ENCODE measurements around the gene PER1. TPM values are rescaled to one million over a fixed set of nuclear protein-coding genes. Genes with fewer than 3 reads are reported as not detected.
A peak's percentile ranks its signal among the peaks of the same experiment; 100 is the strongest.

The PER1 gene
- total RNA-seq, 5 donors from 2014 or later (not counting 1 experiment from before 2014, with no cell fraction given) = 62.6 to 1,675 (median 82.4) TPM

DNA sequence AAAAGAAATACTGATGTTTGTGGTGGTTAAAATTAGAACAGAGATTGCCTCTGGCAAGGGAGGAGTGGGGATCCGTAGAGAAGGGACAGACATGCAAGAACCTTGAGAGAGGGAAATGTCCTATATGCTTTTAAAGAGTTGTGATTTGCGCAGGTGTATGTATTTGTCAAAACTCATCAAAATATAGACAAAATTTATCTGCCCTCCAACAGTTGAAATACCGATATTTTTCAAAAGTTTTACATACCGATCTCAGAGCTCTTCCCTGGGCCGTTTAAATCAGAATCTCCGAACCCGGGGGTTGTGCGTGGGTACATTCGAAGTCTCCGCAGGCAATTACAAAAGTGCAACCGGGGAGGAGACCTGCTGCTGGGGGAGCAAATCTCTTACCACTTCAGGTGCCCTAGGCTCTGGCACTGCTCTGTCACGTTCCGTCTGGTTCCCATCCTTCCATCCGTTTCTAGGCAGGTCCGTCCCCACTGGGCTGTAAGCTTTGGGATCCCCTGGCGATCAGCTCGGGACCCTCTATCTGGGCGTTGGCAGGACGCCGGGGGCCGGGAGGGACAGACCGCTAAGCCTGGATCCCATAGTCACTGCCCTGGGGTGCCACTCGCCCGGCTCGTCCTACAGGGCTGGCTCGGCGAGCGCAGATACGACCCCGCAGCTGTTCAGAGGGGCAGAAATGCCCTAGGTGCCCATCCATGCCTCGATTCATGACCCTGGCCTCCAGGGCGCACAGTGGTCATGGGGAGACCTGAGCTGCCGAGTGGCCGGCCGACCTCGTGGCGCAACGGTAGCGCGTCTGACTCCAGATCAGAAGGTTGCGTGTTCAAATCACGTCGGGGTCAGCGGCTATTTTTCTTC lies 33.6 kb upstream of the PER1 start:
- ChIA-PET CTCF (interaction anchor here (0.6 to 3.8 kb wide), 5 partner anchors 27 to 66 kb away, joined by 3 to 23 read pairs (median 4); partner anchors contain the start of gene ALOXE3 (in 1 of the 2)), POLR2A (interaction anchor here (0.6 to 2.1 kb wide), 5 partner anchors 12 to 66 kb away, joined by 3 to 15 read pairs (median 3); partner anchors contain the start of gene CTC1 (in 1 of the 2))
- ATAC-seq (replicated peaks in 1 of 4) = peak; percentile 7 to 16 (median 12)
- no peaks in the 10 kb centered on the region for H3K27me3 Mint-ChIP-seq
- H3K4me1 Mint-ChIP-seq = peaks cover 7 to 22% (median 15%) of the 10 kb centered on the region in 3 donors
- H3K4me3 Mint-ChIP-seq = no peak overlapping the region
- Histone ChIP-seq H3K27ac (ENCODE audit: low read length) (peak overlapping the region; percentile 77), H3K27me3 (replicated peaks in 1 of 2; ENCODE audit: control insufficient read depth in 2 of 2, extremely low read depth in 1 of 2, insufficient read depth in 2 of 2, low read length in 1 of 2) (no peaks in the 10 kb centered on the region), H3K4me3 (ENCODE audit: control insufficient read depth in 1 of 2, extremely low read depth in 1 of 2, low read length in 1 of 2) (peak overlapping the region; percentile 74 to 94), H3K4me1 (ENCODE audit: control insufficient read depth in 1 of 2, extremely low read depth in 1 of 2, insufficient read depth in 2 of 2, low read length in 2 of 2) (peaks cover 19 to 48% of the 10 kb centered on the region in 2 experiments), H3K36me3 (ENCODE audit: control insufficient read depth in 2 of 2, extremely low read depth in 1 of 2, insufficient read depth in 1 of 2, low read length in 1 of 2) (no peaks in the 10 kb centered on the region), H3K9me3 (no peaks in the 10 kb centered on the region)
- H3K36me3 Mint-ChIP-seq = no peaks in the 10 kb centered on the region
- H3K27ac Mint-ChIP-seq = no peak overlapping the region
- under 1% methylated on average over 30 of the region's 44 CpGs for WGBS (ENCODE audit: insufficient coverage)
- no peaks in the 10 kb centered on the region for H3K9me3 Mint-ChIP-seq
- peak; percentile 68 to 96 (median 87) for DNase-seq

GRCh38 chr17:8176998-8177731 lies 25.0 kb upstream of the PER1 start:
- no peaks in the 10 kb centered on the region for H3K27me3 Mint-ChIP-seq
- H3K27ac Mint-ChIP-seq = peak overlapping the region; percentile 93 to 94
- H3K4me3 Mint-ChIP-seq = peak overlapping the region; percentile 86 to 90 (median 89)
- ChIA-PET CTCF (interaction anchor here in 1 of 2 donors (0.7 kb wide), 1 partner anchor 67 kb away, joined by 3 read pairs; no protein-coding TSS in a partner anchor), POLR2A (interaction anchor here (0.6 to 1.0 kb wide), 2 partner anchors 10 to 39 kb away, joined by 3 read pairs; no protein-coding TSS in a partner anchor)
- Histone ChIP-seq H3K4me1 (ENCODE audit: control insufficient read depth in 1 of 2, extremely low read depth in 1 of 2, insufficient read depth in 2 of 2, low read length in 2 of 2) (peaks cover 22 to 43% of the 10 kb centered on the region in 2 experiments), H3K36me3 (ENCODE audit: control insufficient read depth in 2 of 2, extremely low read depth in 1 of 2, insufficient read depth in 1 of 2, low read length in 1 of 2) (no peaks in the 10 kb centered on the region), H3K9me3 (no peaks in the 10 kb centered on the region), H3K27me3 (replicated peaks in 1 of 2; ENCODE audit: control insufficient read depth in 2 of 2, extremely low read depth in 1 of 2, insufficient read depth in 2 of 2, low read length in 1 of 2) (no peaks in the 10 kb centered on the region), H3K4me3 (ENCODE audit: control insufficient read depth in 1 of 2, extremely low read depth in 1 of 2, low read length in 1 of 2) (no peak overlapping the region), H3K27ac (ENCODE audit: low read length) (peak overlapping the region; percentile 69)
- H3K9me3 Mint-ChIP-seq = no peaks in the 10 kb centered on the region
- DNase-seq (no peak), ATAC-seq (replicated peaks in 1 of 4) (no peak)
- no peaks in the 10 kb centered on the region for H3K36me3 Mint-ChIP-seq
- 91% methylated on average over 14 of the region's 19 CpGs for WGBS (ENCODE audit: insufficient coverage)
- peaks cover 46 to 51% (median 49%) of the 10 kb centered on the region in 3 donors for H3K4me1 Mint-ChIP-seq

DNA sequence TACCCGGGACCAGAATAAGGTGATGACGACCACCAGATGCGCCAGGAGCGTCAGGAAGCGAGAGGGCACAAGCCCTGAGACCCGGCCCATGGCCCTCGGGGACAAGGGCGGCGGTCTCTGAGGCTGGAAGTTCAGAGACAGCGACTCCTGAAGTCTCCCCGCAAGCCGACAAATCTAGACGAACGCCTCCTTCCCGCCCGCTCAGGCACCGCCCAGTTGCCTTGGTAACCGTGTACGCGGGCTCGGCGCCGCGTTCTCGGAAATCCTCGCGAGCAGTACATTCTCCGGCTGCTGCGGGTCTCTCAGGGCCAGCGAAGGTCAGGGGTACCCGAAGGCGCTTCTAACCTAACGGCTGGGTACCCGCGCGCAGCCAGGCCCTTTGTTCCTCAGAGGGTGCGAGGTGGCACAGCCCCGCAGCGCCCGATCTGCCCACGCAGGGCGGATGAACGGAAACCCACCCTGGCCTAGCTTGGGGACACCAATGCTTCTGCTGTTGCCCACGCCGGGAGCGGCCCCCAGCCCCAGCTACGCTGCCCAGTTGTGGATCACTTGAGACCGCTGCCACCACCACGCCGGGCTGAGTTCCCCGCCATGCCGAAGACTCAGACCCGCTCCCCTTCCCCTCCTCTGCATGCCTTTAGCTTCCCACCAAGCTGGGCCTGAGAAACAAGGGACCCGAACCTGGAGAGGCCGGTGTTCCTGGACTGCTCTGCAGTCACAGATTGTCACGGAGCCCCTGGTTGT lies 24.2 kb upstream of the PER1 start, which contains the start of gene TMEM107:
TMEM107 (minus strand) TSS at position 184 of the 744 bp plus-strand sequence; CDS start at position 90, 94 bp downstream.
- DNase-seq = peak; percentile 72 to 93 (median 83)
- no peaks in the 10 kb centered on the region for H3K9me3 ChIP-seq
- CTCF ChIA-PET = interaction anchor here in 1 of 2 donors (0.6 to 0.7 kb wide), 2 partner anchors 39 to 66 kb away, joined by 3 read pairs; no protein-coding TSS in a partner anchor
- H3K4me3 ChIP-seq (ENCODE audit: control insufficient read depth in 1 of 2, extremely low read depth in 1 of 2, low read length in 1 of 2) = peak within 1 kb of the TSS; percentile 64 to 75
- POLR2A ChIA-PET = interaction anchor here (0.6 to 1.0 kb wide), 2 partner anchors 9 to 38 kb away, joined by 3 read pairs; no protein-coding TSS in a partner anchor
- peaks cover 22 to 49% of the 10 kb centered on the region in 2 experiments for H3K4me1 ChIP-seq (ENCODE audit: control insufficient read depth in 1 of 2, extremely low read depth in 1 of 2, insufficient read depth in 2 of 2, low read length in 2 of 2)
- Mint-ChIP-seq H3K4me1 (peaks cover 43 to 54% (median 53%) of the 10 kb centered on the region in 3 donors), H3K36me3 (no peaks in the 10 kb centered on the region), H3K4me3 (peak within 1 kb of the TSS; percentile 86 to 90 (median 89)), H3K9me3 (no peaks in the 10 kb centered on the region), H3K27me3 (no peaks in the 10 kb centered on the region), H3K27ac (peak within 1 kb of the TSS; percentile 93 to 94)
- peak within 1 kb of the TSS; percentile 69 for H3K27ac ChIP-seq (ENCODE audit: low read length)
- WGBS (ENCODE audit: insufficient coverage) = 3% methylated on average over 53 of the region's 56 CpGs
- no peaks in the 10 kb centered on the region for H3K27me3 ChIP-seq (replicated peaks in 1 of 2; ENCODE audit: control insufficient read depth in 2 of 2, extremely low read depth in 1 of 2, insufficient read depth in 2 of 2, low read length in 1 of 2)
- peak; percentile 57 to 74 (median 74) for ATAC-seq (replicated peaks in 1 of 4)
- no peaks in the 10 kb centered on the region for H3K36me3 ChIP-seq (ENCODE audit: control insufficient read depth in 2 of 2, extremely low read depth in 1 of 2, insufficient read depth in 1 of 2, low read length in 1 of 2)

GRCh38 chr17:8175795-8176196 lies 23.6 kb upstream of the PER1 start:
- Mint-ChIP-seq H3K4me1 (peaks cover 43 to 55% (median 51%) of the 10 kb centered on the region in 3 donors), H3K36me3 (no peaks in the 10 kb centered on the region), H3K27me3 (no peaks in the 10 kb centered on the region), H3K4me3 (peak overlapping the region; percentile 86 to 90 (median 89)), H3K27ac (peak overlapping the region; percentile 93 to 94), H3K9me3 (no peaks in the 10 kb centered on the region)
- no peaks in the 10 kb centered on the region for H3K9me3 ChIP-seq
- CTCF ChIA-PET = interaction anchor here in 1 of 2 donors (0.6 kb wide), 1 partner anchor 38 kb away, joined by 3 read pairs; no protein-coding TSS in a partner anchor
- peak overlapping the region; percentile 69 for H3K27ac ChIP-seq (ENCODE audit: low read length)
- 6% methylated on average over 7 of the region's 11 CpGs for WGBS (ENCODE audit: insufficient coverage)
- DNase-seq = no peak
- no peaks in the 10 kb centered on the region for H3K36me3 ChIP-seq (ENCODE audit: control insufficient read depth in 2 of 2, extremely low read depth in 1 of 2, insufficient read depth in 1 of 2, low read length in 1 of 2)
- peak overlapping the region; percentile 64 to 75 for H3K4me3 ChIP-seq (ENCODE audit: control insufficient read depth in 1 of 2, extremely low read depth in 1 of 2, low read length in 1 of 2)
- H3K27me3 ChIP-seq (replicated peaks in 1 of 2; ENCODE audit: control insufficient read depth in 2 of 2, extremely low read depth in 1 of 2, insufficient read depth in 2 of 2, low read length in 1 of 2) = no peaks in the 10 kb centered on the region
- ATAC-seq (replicated peaks in 1 of 4) = peak in 3 of 4 experiments; percentile 0 to 2 (median 0)
- peaks cover 22 to 49% of the 10 kb centered on the region in 2 experiments for H3K4me1 ChIP-seq (ENCODE audit: control insufficient read depth in 1 of 2, extremely low read depth in 1 of 2, insufficient read depth in 2 of 2, low read length in 2 of 2)
- POLR2A ChIA-PET = no interaction called here

- H3K27ac Mint-ChIP-seq = peak overlapping the region; percentile 100
- H3K4me1 Mint-ChIP-seq = peaks cover 43 to 55% (median 51%) of the 10 kb centered on the region in 3 donors
- H3K27me3 ChIP-seq (replicated peaks in 1 of 2; ENCODE audit: control insufficient read depth in 2 of 2, extremely low read depth in 1 of 2, insufficient read depth in 2 of 2, low read length in 1 of 2) = no peaks in the 10 kb centered on the region
- no peaks in the 10 kb centered on the region for H3K9me3 Mint-ChIP-seq
- H3K9me3 ChIP-seq = no peaks in the 10 kb centered on the region
- H3K36me3 Mint-ChIP-seq = no peaks in the 10 kb centered on the region
- ChIA-PET POLR2A (interaction anchor here (0.6 to 1.4 kb wide), 18 partner anchors 10 to 122 kb away, joined by 3 to 20 read pairs (median 6); partner anchors contain the start of genes CTC1 (in 2 of the 2), BORCS6 (in 1 of the 2), PER1 (in 1 of the 2) and SLC25A35 (in 1 of the 2)), CTCF (interaction anchor here in 1 of 2 donors (1.0 to 1.3 kb wide), 7 partner anchors 13 to 74 kb away, joined by 3 to 10 read pairs (median 5); partner anchors contain the start of gene CTC1)
- DNase-seq (no peak), ATAC-seq (replicated peaks in 1 of 4) (no peak)
- peak overlapping the region; percentile 76 to 86 (median 81) for H3K4me3 Mint-ChIP-seq
- H3K4me1 ChIP-seq (ENCODE audit: control insufficient read depth in 1 of 2, extremely low read depth in 1 of 2, insufficient read depth in 2 of 2, low read length in 2 of 2) = peaks cover 22 to 49% of the 10 kb centered on the region in 2 experiments
- H3K27ac ChIP-seq (ENCODE audit: low read length) = peak overlapping the region; percentile 99
- peak overlapping the region; percentile 54 to 57 for H3K4me3 ChIP-seq (ENCODE audit: control insufficient read depth in 1 of 2, extremely low read depth in 1 of 2, low read length in 1 of 2)
- 21% methylated on average over 7 of the region's 14 CpGs for WGBS (ENCODE audit: insufficient coverage)
- H3K36me3 ChIP-seq (ENCODE audit: control insufficient read depth in 2 of 2, extremely low read depth in 1 of 2, insufficient read depth in 1 of 2, low read length in 1 of 2) = no peaks in the 10 kb centered on the region
- H3K27me3 Mint-ChIP-seq = no peaks in the 10 kb centered on the region
Measured at GRCh38 chr17:8173871-8174322, 21.7 kb upstream of the PER1 start.

Data from T-cell (primary cell).